OCI-LY7 (cell line): ENCODE measurements around the gene ATP6V1A.

Experiments
- EZH2phosphoT487 ChIP-seq: fragments of 200-600 bp; sonication (generic); IDR thresholded peaks from 2 replicates; pipeline ENCODE4 v1.6.1; 2018; ENCODE audit warnings: low read depth, borderline replicate concordance, mild to moderate bottlenecking, mixed run types, antibody characterized with exemption, low read length, moderate library complexity, mixed read lengths
- TF ChIP-seq, protein P1 (sequence below): fragments of 200-600 bp; sonication (generic); conservative IDR thresholded peaks from 2 replicates; pipeline ENCODE4 v1.5.1; 2014; ENCODE audit warnings: mild to moderate bottlenecking, antibody characterized with exemption, low read length, moderate library complexity, mixed read lengths

DNA sequence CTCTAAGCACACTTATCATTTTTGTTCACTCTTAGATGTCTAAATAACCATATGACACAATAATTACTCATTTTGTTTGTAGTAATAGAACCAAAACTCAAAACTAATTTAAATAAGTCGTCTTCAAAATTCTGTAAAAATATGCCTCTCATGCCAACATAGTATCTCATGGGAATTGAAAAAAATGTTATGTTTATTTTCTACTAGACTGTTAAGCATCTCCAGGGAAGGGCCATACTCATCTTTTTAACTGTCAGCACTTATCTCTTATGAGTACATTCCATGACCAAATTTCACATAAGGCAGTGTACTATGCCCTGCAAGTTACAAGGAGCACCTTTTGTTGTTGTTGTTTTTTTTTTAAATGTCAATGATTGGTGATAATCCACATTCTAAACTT lies 32.1 kb upstream of the ATP6V1A start:
- TF ChIP-seq, protein P1, sequence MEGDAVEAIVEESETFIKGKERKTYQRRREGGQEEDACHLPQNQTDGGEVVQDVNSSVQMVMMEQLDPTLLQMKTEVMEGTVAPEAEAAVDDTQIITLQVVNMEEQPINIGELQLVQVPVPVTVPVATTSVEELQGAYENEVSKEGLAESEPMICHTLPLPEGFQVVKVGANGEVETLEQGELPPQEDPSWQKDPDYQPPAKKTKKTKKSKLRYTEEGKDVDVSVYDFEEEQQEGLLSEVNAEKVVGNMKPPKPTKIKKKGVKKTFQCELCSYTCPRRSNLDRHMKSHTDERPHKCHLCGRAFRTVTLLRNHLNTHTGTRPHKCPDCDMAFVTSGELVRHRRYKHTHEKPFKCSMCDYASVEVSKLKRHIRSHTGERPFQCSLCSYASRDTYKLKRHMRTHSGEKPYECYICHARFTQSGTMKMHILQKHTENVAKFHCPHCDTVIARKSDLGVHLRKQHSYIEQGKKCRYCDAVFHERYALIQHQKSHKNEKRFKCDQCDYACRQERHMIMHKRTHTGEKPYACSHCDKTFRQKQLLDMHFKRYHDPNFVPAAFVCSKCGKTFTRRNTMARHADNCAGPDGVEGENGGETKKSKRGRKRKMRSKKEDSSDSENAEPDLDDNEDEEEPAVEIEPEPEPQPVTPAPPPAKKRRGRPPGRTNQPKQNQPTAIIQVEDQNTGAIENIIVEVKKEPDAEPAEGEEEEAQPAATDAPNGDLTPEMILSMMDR = no peak
- no peak for TF ChIP-seq EZH2phosphoT487
